ENCODE measurements around the gene IL10. TPM values are rescaled to one million over a fixed set of nuclear protein-coding genes. Genes with fewer than 3 reads are reported as not detected.

IL10 gene
- polyA plus RNA-seq, 1 of the 3 experiments (the other 2 are of a cell fraction), result not detected

- Histone ChIP-seq H3K79me2 (ENCODE audit: insufficient read depth) (no peaks in the 10 kb centered on the region), H3F3A (replicated peaks; ENCODE audit: insufficient read depth) (peaks cover under 1% of the 10 kb centered on the region), H3K36me3 (replicated peaks in 1 of 2; ENCODE audit: control insufficient read depth in 1 of 2, insufficient read depth in 2 of 2, low read length in 1 of 2) (no peaks in the 10 kb centered on the region), H3K4me3 (ENCODE audit: low read depth in 2 of 2, low read length in 1 of 2) (no peak overlapping the region), H3K27me3 (ENCODE audit: insufficient read depth) (0 out of 2 replicates have a peak, but pooled peaks cover 8% of the 10 kb centered on the region), H3K9me3 (no peaks in the 10 kb centered on the region), H3K9me2 (no peaks in the 10 kb centered on the region), H2AFZ (ENCODE audit: low read depth) (no peak overlapping the region), H3K4me2 (no peak overlapping the region), H3K4me1 (ENCODE audit: control insufficient read depth in 1 of 2, insufficient read depth in 2 of 2, low read depth in 1 of 2, low read length in 1 of 2) (no peaks in the 10 kb centered on the region), H3K9ac (no peak overlapping the region), H4K20me1 (ENCODE audit: insufficient read depth) (no peaks in the 10 kb centered on the region), H3K27ac (ENCODE audit: low read depth in 2 of 2, low read length in 1 of 2) (no peak overlapping the region)
- DNase-seq, result no peak
- WGBS (ENCODE audit: low lambda C conversion rate), result 42% methylated on average over 7 of the region's 8 CpGs
- POLR2A ChIA-PET, result no interaction called here
- CTCF ChIA-PET, result interaction anchor here (1.4 to 1.5 kb wide), 2 partner anchors 11 to 13 kb away, joined by 3 to 5 read pairs; no protein-coding TSS in a partner anchor
- no peak for TF ChIP-seq MXI1 (IDR thresholded peaks at IDR 0.05; ENCODE audit: low read depth, low read length)
- TF ChIP-seq TAF1 (IDR thresholded peaks at IDR 0.05; ENCODE audit: borderline replicate concordance, low read depth, low read length), result no peak
- TF ChIP-seq NRF1 (IDR thresholded peaks at IDR 0.05; ENCODE audit: low read depth, low read length), result no peak
- TF ChIP-seq MEF2A (IDR thresholded peaks at IDR 0.05; ENCODE audit: borderline replicate concordance, low read depth), result no peak
- no peak for TF ChIP-seq REST (IDR thresholded peaks at IDR 0.05; ENCODE audit: low read depth, low read length)
- TF ChIP-seq FOXJ3 (CRISPR knock-in tag; IDR thresholded peaks at IDR 0.05), result no peak
- TF ChIP-seq ZBTB33 (IDR thresholded peaks at IDR 0.05; ENCODE audit: borderline replicate concordance, low read depth), result no peak
- no peak for TF ChIP-seq RXRA (IDR thresholded peaks at IDR 0.05; ENCODE audit: borderline replicate concordance, low read depth)
- no peak for TF ChIP-seq EZH2phosphoT487 (IDR thresholded peaks at IDR 0.05; ENCODE audit: borderline replicate concordance, low read depth)
- TF ChIP-seq RCOR1 (IDR thresholded peaks at IDR 0.05; ENCODE audit: low read length), result no peak
- no peak for TF ChIP-seq JUND (IDR thresholded peaks at IDR 0.05)
- TF ChIP-seq GABPA (IDR thresholded peaks at IDR 0.05; ENCODE audit: low read depth), result no peak
- TF ChIP-seq EP300 (IDR thresholded peaks at IDR 0.05; ENCODE audit: borderline replicate concordance in 1 of 2, low read depth in 1 of 2, low read length in 1 of 2), result no peak
- TF ChIP-seq USF2 (IDR thresholded peaks at IDR 0.05; ENCODE audit: borderline replicate concordance, low read depth, low read length), result no peak
- no peak for TF ChIP-seq TEAD4 (IDR thresholded peaks at IDR 0.05; ENCODE audit: borderline replicate concordance, insufficient read depth)
- no peak for TF ChIP-seq USF1 (IDR thresholded peaks at IDR 0.05; ENCODE audit: borderline replicate concordance, low read depth)
- no peak for TF ChIP-seq RAD21 (IDR thresholded peaks at IDR 0.05; ENCODE audit: low read length)
- TF ChIP-seq PBX3 (IDR thresholded peaks at IDR 0.05), result no peak
- TF ChIP-seq GATA2 (CRISPR knock-in tag; IDR thresholded peaks at IDR 0.05), result no peak
- TF ChIP-seq NFIC (IDR thresholded peaks at IDR 0.05; ENCODE audit: borderline replicate concordance), result no peak
Measured at GRCh38 chr1:206796981-206797402, 24.7 kb upstream of the IL10 start.
